GM06990 (cell line): Measurements from ENCODE around the gene ANKRD11.

Experiments used
- DNase-seq: peaks from one replicate; pipeline ENCODE4 v3.0.0-alpha.2; 2011; ENCODE audit not compliant: insufficient read length; ENCODE audit errors: extremely low read depth
- H3K27me3 ChIP-seq: replicated peaks from 2 replicates; pipeline ENCODE4 v1.6.0; 2011; ENCODE audit warnings: low read length; ENCODE audit not compliant: control insufficient read depth, insufficient read depth
- H3K36me3 ChIP-seq: 2 replicates; pipeline ENCODE4 v1.5.1; 2011; ENCODE audit warnings: low read length; ENCODE audit not compliant: control insufficient read depth, insufficient read depth
- H3K4me3 ChIP-seq: replicated peaks from 2 replicates; pipeline ENCODE4 v1.5.1; 2011; ENCODE audit warnings: low read depth, mild to moderate bottlenecking, control low read depth, low read length
- CTCF ChIP-seq: IDR thresholded peaks from 2 replicates; pipeline ENCODE4 v1.5.1; 2011; ENCODE audit warnings: low read length, control low read depth, mild to moderate bottlenecking, inconsistent platforms; ENCODE audit not compliant: insufficient read depth, poor library complexity, severe bottlenecking

Gene ANKRD11

DNA sequence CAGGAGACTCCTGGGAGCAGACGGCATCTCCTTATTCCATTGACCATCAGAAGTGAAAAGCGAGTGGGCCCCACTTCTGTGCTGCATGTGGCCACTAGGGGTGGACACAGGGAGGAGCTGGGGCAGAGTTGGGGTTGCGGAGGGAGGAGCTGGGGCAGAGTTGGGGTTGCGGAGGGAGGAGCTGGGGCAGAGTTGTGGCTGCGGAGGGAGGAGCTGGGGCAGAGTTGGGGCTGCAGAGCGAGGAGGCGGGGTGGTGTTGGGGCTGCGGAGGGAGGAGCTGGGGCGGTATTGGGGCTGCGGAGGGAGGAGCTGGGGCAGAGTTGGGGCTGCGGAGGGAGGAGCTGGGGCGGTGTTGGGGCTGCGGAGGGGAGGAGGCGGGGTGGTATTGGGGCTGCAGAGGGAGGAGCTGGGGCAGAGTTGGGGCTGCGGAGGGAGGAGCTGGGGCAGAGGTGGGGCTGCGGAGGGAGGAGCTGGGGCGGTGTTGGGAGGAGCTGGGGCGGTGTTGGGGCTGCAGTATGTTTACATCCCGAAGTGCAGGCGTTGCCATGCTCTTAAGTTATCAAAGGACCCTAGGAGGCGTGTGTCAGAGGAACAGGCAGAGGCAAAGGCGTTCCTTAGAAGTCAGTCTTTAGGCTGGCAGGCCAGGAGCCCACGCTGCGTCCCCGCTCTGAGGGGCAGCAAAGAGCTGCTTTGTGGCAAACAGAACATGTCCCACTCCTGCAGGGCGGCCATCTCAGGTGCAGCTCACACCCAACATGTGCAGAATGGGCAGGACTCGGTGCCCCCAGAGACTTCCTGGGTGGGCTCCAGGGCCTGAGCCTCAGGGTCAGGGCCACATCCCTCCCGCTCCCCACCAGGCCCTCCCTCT lies 196.9 kb downstream of the ANKRD11 start:
- Histone ChIP-seq H3K36me3 (peaks cover 21% of the 10 kb centered on the region), H3K27me3 (no peaks in the 10 kb centered on the region), H3K4me3 (no peak overlapping the region)
- TF ChIP-seq CTCF, result peak; percentile 6
- DNase-seq, result no peak

GRCh38 chr16:89292443-89293078 lies 197.8 kb downstream of the ANKRD11 start:
- Histone ChIP-seq H3K4me3 (no peak overlapping the region), H3K36me3 (peaks cover 25% of the 10 kb centered on the region), H3K27me3 (no peaks in the 10 kb centered on the region)
- no peak for DNase-seq
- no peak for TF ChIP-seq CTCF

DNA sequence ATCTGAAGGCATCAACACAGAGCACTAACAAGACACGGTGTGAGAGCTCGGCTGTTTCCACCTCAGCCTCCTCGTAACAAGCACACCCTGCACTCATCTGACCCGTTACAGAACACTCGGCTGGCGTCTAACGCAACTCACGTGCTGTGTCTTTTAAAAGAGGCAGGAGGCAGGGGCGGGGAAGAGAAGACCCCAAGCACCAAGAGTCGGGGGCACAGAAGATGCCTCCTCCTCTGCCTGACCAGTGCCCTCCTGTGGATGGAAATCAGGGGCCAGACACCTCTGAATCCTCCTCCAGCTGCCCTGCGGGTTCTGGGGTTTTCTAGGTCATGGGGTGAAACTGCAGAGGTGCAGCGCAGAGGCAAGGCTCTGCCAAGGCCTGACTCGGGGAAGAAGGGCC lies 198.6 kb downstream of the ANKRD11 start:
- Histone ChIP-seq H3K27me3 (no peaks in the 10 kb centered on the region), H3K4me3 (no peak overlapping the region), H3K36me3 (peaks cover 25% of the 10 kb centered on the region)
- TF ChIP-seq CTCF, result no peak
- DNase-seq, result no peak

DNA sequence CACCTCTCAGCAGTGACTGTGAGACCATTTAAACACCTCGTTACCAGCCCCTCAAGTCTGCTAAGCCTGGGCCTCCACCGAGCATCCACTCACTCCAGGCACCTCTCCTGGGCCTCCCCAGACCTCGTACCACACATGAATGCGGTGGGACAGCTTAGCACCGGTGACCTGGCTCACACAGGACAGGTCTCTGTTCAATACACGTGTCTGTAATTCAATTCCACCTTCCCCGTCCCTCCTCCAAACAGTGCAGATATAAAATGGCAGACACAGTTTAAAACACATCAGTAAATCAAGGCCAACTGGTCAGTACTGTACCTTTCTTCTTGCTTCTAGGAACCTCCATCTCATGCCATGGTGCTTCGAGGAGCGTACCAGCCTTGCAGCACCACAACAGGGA lies 199.0 kb downstream of the ANKRD11 start:
- H3K4me3 ChIP-seq, result no peak overlapping the region
- no peak for TF ChIP-seq CTCF
- peaks cover 24% of the 10 kb centered on the region for H3K36me3 ChIP-seq
- no peaks in the 10 kb centered on the region for H3K27me3 ChIP-seq
- no peak for DNase-seq

DNA sequence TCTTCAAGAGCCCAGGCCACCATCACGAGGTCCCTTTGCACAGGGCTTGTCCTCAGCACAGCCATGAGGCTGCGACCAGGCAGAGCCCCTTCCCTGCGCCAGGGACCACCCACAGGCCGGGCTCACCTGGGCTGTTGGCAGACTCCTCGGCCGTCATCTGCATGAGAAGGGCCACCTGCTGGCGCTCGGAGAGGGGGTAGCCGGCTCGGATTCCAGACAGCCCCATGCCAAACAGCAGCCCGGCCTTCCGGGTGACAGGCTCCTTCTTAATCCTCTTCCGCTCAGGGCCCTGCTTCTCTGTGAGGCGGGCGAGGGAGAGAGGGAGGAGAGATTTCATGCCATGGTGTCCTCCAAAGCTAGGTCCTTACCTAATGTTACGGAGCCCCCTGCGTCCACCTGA lies 199.5 kb downstream of the ANKRD11 start:
- Histone ChIP-seq H3K4me3 (no peak overlapping the region), H3K27me3 (no peaks in the 10 kb centered on the region), H3K36me3 (peaks cover 29% of the 10 kb centered on the region)
- DNase-seq, result no peak
- TF ChIP-seq CTCF, result no peak
